Neuronal stem cell (in vitro differentiated cells): ENCODE results near the gene GPR107.

Experiments used
- DNase-seq: peaks from one replicate; pipeline ENCODE4 v3.0.0-alpha.2; 2013; ENCODE audit warnings: low spot score
- H2AFZ ChIP-seq: one replicate; pipeline ENCODE4 v1.6.1; 2013; ENCODE audit warnings: mild to moderate bottlenecking, low read length, inconsistent platforms
- H2AK5ac ChIP-seq: 2 replicates; pipeline ENCODE4 v1.6.1; 2013; ENCODE audit warnings: low read depth, mild to moderate bottlenecking, inconsistent platforms, low read length, moderate library complexity, mixed read lengths
- H2BK120ac ChIP-seq: 2 replicates; pipeline ENCODE4 v1.6.1; 2013; ENCODE audit warnings: low read depth, mild to moderate bottlenecking, inconsistent platforms, low read length, moderate library complexity, mixed read lengths
- H2BK12ac ChIP-seq: one replicate; pipeline ENCODE4 v1.6.1; 2013; ENCODE audit warnings: low read length, inconsistent platforms
- H2BK15ac ChIP-seq: 2 replicates; pipeline ENCODE4 v1.6.1; 2013; ENCODE audit warnings: mild to moderate bottlenecking, low read length, inconsistent platforms, mixed read lengths
- H2BK5ac ChIP-seq: one replicate; pipeline ENCODE4 v1.6.1; 2013; ENCODE audit warnings: inconsistent platforms, mild to moderate bottlenecking, low read length, moderate library complexity
- H3K14ac ChIP-seq: one replicate; pipeline ENCODE4 v1.6.1; 2013; ENCODE audit warnings: low read length, inconsistent platforms
- H3K18ac ChIP-seq: 2 replicates; pipeline ENCODE4 v1.6.1; 2013; ENCODE audit warnings: low read length, inconsistent platforms
- H3K23ac ChIP-seq: 2 replicates; pipeline ENCODE4 v1.6.1; 2013; ENCODE audit warnings: low read depth, mild to moderate bottlenecking, mixed read lengths, low read length, inconsistent platforms; ENCODE audit not compliant: poor library complexity
- H3K27ac ChIP-seq: replicated peaks from 3 replicates; pipeline ENCODE4 v1.5.1; 2013; ENCODE audit warnings: low read length, inconsistent platforms
- H3K27me3 ChIP-seq, 3 experiments: 2 replicates each; pipeline ENCODE4 v1.6.1; 2013; ENCODE audit warnings: low read length in 3 of 3, mild to moderate bottlenecking in 2 of 3, inconsistent platforms in 1 of 3, low read depth in 1 of 3, mixed read lengths in 1 of 3, moderate library complexity in 1 of 3; ENCODE audit not compliant: control insufficient read depth in 3 of 3, insufficient read depth in 3 of 3
- H3K36me3 ChIP-seq, 2 donors: replicated peaks in 1 of 2; 2 replicates each; pipeline ENCODE4 v1.6.1; 2013; ENCODE audit warnings: low read length in 2 of 2; ENCODE audit not compliant: control insufficient read depth in 2 of 2, insufficient read depth in 2 of 2
- H3K4ac ChIP-seq: 2 replicates; pipeline ENCODE4 v1.6.1; 2013; ENCODE audit warnings: inconsistent platforms, mild to moderate bottlenecking, low read length, moderate library complexity
- H3K4me1 ChIP-seq, 2 donors: 1 replicate in 1 of 2; 2 replicates in 1 of 2; pipeline ENCODE4 v1.6.1; 2013; ENCODE audit warnings: low read length in 2 of 2, low read depth in 1 of 2; ENCODE audit not compliant: control insufficient read depth in 2 of 2, insufficient read depth in 1 of 2
- H3K4me2 ChIP-seq: one replicate; pipeline ENCODE4 v1.6.1; 2013; ENCODE audit warnings: mild to moderate bottlenecking, low read length, inconsistent platforms; ENCODE audit not compliant: insufficient read depth, poor library complexity, severe bottlenecking
- H3K4me3 ChIP-seq, 2 donors: 2 replicates each; pipeline ENCODE4 v1.5.1; 2013; ENCODE audit warnings: low read length in 2 of 2, mild to moderate bottlenecking in 2 of 2, inconsistent platforms in 1 of 2, moderate library complexity in 1 of 2
- H3K79me1 ChIP-seq: one replicate; pipeline ENCODE4 v1.6.1; 2013; ENCODE audit warnings: low read depth, mild to moderate bottlenecking, inconsistent platforms, low read length, moderate library complexity
- H3K9ac ChIP-seq: one replicate; pipeline ENCODE4 v1.6.1; 2013; ENCODE audit warnings: mild to moderate bottlenecking, low read depth, low read length, inconsistent platforms; ENCODE audit not compliant: poor library complexity
- H3K9me3 ChIP-seq, 2 donors: replicated peaks in 1 of 2; 2 replicates each; pipeline versions ENCODE3 to v1.6.1; 2013; ENCODE audit warnings: low read length in 2 of 2, mild to moderate bottlenecking in 2 of 2, inconsistent platforms in 1 of 2, low read depth in 1 of 2, mixed read lengths in 1 of 2, moderate library complexity in 1 of 2; ENCODE audit not compliant: control insufficient read depth in 2 of 2, insufficient read depth in 1 of 2
- H4K8ac ChIP-seq: one replicate; pipeline ENCODE4 v1.6.1; 2013; ENCODE audit warnings: low read depth, mild to moderate bottlenecking, inconsistent platforms, low read length, moderate library complexity
- H4K91ac ChIP-seq: one replicate; pipeline ENCODE4 v1.6.1; 2013; ENCODE audit warnings: low read length, low read depth, mild to moderate bottlenecking, inconsistent platforms; ENCODE audit not compliant: poor library complexity
- WGBS, 2 donors: extraction: QIAGEN DNeasy Blood & Tissue Kit; methylation state at CpG; one replicate each; pipeline ENCODE4 v1.1.7; 2013; ENCODE audit warnings: missing lambda C conversion rate in 2 of 2, mixed read lengths in 1 of 2; ENCODE audit not compliant: insufficient read length in 2 of 2, insufficient replicate concordance in 1 of 2; ENCODE audit errors: extremely low coverage in 2 of 2; 5-methylcytosine and 5-hydroxymethylcytosine counted together

The GPR107 gene

DNA sequence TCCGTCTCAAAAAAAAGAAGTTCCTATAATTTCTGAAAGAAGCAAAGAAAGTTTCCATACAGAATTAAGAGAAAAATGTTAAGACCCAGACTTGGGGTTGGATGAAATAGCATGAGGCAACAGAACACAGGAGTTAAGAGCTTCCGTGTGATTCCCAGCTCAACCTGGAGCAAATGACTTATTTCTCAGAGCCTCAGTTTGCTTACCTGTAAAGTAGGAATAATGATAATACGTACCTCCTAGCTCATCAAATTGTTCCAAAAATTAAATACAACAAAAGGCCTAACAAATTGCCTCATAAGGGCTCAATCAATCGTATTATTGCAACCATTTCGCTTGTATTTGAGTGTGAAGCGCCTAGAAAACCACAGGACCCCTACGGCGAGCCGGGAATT, 600 bp upstream of the GPR107 start:
- H2BK120ac ChIP-seq, result no peak overlapping the region
- peak overlapping the region; percentile 89 for H3K4me2 ChIP-seq
- H3K36me3 ChIP-seq, result peaks cover 0 to 8% of the 10 kb centered on the region in 2 donors
- no peak overlapping the region for H3K23ac ChIP-seq
- H3K4me3 ChIP-seq, result peak overlapping the region; percentile 70 to 96
- no peak overlapping the region for H2BK12ac ChIP-seq
- H3K9me3 ChIP-seq, result no peaks in the 10 kb centered on the region
- no peak overlapping the region for H3K4ac ChIP-seq
- H3K18ac ChIP-seq, result peak overlapping the region; percentile 95
- no peak for DNase-seq
- peak overlapping the region; percentile 98 for H2AFZ ChIP-seq
- H3K14ac ChIP-seq, result no peak overlapping the region
- peaks cover 0 to 7% of the 10 kb centered on the region in 2 donors for H3K4me1 ChIP-seq
- no peak overlapping the region for H2AK5ac ChIP-seq
- peak overlapping the region; percentile 75 for H3K9ac ChIP-seq
- peak overlapping the region; percentile 87 for H3K27ac ChIP-seq
- H2BK5ac ChIP-seq, result no peak overlapping the region
- peaks cover 4% of the 10 kb centered on the region for H3K79me1 ChIP-seq
- H3K27me3 ChIP-seq, result no peaks in the 10 kb centered on the region
- WGBS, 2 donors, result no CpG with 5 or more reads among the region's 9 CpGs
- no peak overlapping the region for H4K91ac ChIP-seq
- H4K8ac ChIP-seq, result no peak overlapping the region
- H2BK15ac ChIP-seq, result no peak overlapping the region

GRCh38 chr9:130054325-130054786, 650 bp downstream of the GPR107 start:
- Histone ChIP-seq H2BK12ac (no peak overlapping the region), H3K18ac (no peak overlapping the region), H4K8ac (no peak overlapping the region), H3K9ac (peak overlapping the region; percentile 93), H3K79me1 (peaks cover 4% of the 10 kb centered on the region), H3K4me1 (peaks cover 0 to 7% of the 10 kb centered on the region in 2 donors), H3K27me3 (no peaks in the 10 kb centered on the region), H2BK5ac (no peak overlapping the region), H3K36me3 (peaks cover 0 to 19% of the 10 kb centered on the region in 2 donors), H3K4me3 (peak overlapping the region; percentile 70 to 96), H3K14ac (no peak overlapping the region), H3K23ac (no peak overlapping the region), H3K4ac (no peak overlapping the region), H3K9me3 (no peaks in the 10 kb centered on the region), H2AFZ (peak overlapping the region; percentile 98), H2BK120ac (no peak overlapping the region), H2AK5ac (peak overlapping the region; percentile 78), H3K27ac (peak overlapping the region; percentile 87), H3K4me2 (peak overlapping the region; percentile 61), H2BK15ac (peak overlapping the region; percentile 14), H4K91ac (no peak overlapping the region)
- WGBS, 2 donors, result no CpG with 5 or more reads among the region's 14 CpGs
- DNase-seq, result no peak

DNA sequence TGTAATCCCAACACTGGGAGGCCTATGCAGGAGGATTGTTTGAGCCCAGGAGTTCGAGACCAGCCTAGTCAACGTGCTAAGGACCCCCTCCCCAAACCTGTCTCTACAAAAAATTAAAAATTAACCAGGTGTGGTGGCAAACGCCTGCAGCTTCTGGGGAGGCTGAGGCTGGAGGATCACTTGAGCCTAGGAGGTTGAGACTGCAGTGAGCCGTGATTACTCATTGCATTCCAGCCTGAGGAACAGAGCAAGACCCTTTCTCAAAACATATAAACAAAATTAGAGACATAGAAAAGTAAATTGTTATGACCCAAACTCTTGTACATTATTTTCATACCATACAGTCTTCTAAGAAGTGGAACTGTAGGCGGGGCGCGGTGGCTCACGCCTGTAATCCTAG, 1.1 kb downstream of the GPR107 start:
- Histone ChIP-seq H3K14ac (no peak overlapping the region), H2AFZ (no peak overlapping the region), H2BK5ac (no peak overlapping the region), H4K8ac (no peak overlapping the region), H3K9ac (no peak overlapping the region), H2BK12ac (no peak overlapping the region), H4K91ac (no peak overlapping the region), H3K23ac (no peak overlapping the region), H2BK15ac (no peak overlapping the region), H2BK120ac (no peak overlapping the region), H3K27me3 (no peaks in the 10 kb centered on the region), H3K4me3 (peak overlapping the region; percentile 70 to 96), H3K4ac (no peak overlapping the region), H3K27ac (no peak overlapping the region), H3K4me1 (peaks cover 0 to 7% of the 10 kb centered on the region in 2 donors), H3K4me2 (peak overlapping the region; percentile 61), H3K9me3 (no peaks in the 10 kb centered on the region), H3K36me3 (peaks cover 0 to 19% of the 10 kb centered on the region in 2 donors), H3K79me1 (peaks cover 5% of the 10 kb centered on the region), H3K18ac (no peak overlapping the region), H2AK5ac (peak overlapping the region; percentile 25)
- WGBS, 2 donors, result no CpG with 5 or more reads among the region's 8 CpGs
- DNase-seq, result no peak

- Histone ChIP-seq H4K91ac (no peak overlapping the region), H3K36me3 (peaks cover 0 to 26% of the 10 kb centered on the region in 2 donors), H3K14ac (no peak overlapping the region), H3K18ac (no peak overlapping the region), H2AK5ac (no peak overlapping the region), H3K4ac (no peak overlapping the region), H2BK120ac (no peak overlapping the region), H3K27me3 (no peaks in the 10 kb centered on the region), H2BK5ac (no peak overlapping the region), H3K27ac (no peak overlapping the region), H3K23ac (no peak overlapping the region), H2BK12ac (no peak overlapping the region), H3K9me3 (no peaks in the 10 kb centered on the region), H3K4me1 (peaks cover 0 to 4% of the 10 kb centered on the region in 2 donors), H3K9ac (no peak overlapping the region), H3K79me1 (peaks cover 8% of the 10 kb centered on the region), H2AFZ (no peak overlapping the region), H2BK15ac (no peak overlapping the region), H3K4me2 (no peak overlapping the region), H4K8ac (no peak overlapping the region), H3K4me3 (no peak overlapping the region)
- DNase-seq, result no peak
- no CpG with 5 or more reads among the region's 7 CpGs for WGBS, 2 donors
These were observed 4.4 kb downstream of the GPR107 start for GRCh38 chr9:130058154-130058553.
